ENCODE measurements around the gene ENPP6.
A peak's percentile ranks its signal among the peaks of the same experiment; 100 is the strongest.

The ENPP6 gene

GRCh38 chr4:184217634-184218033 lies at the start of gene ENPP6:
Gene ENPP6, minus strand, starts transcription at chr4:184217873. Its CDS starts 54 bp downstream, at chr4:184217819.
- no peak for DNase-seq (ENCODE audit: low read depth in 4 of 4, low spot score in 1 of 4)

- no peak for DNase-seq (ENCODE audit: low read depth in 4 of 4, low spot score in 1 of 4)
Measured at GRCh38 chr4:184267206-184267608, 49.5 kb upstream of the ENPP6 start.

- no peak for DNase-seq (ENCODE audit: low read depth in 4 of 4, low spot score in 1 of 4)
Measured at GRCh38 chr4:184265546-184266351, 48.1 kb upstream of the ENPP6 start.

GRCh38 chr4:184263910-184264732 lies 46.4 kb upstream of the ENPP6 start:
- peak; percentile 93 to 98 (median 94) for DNase-seq (ENCODE audit: low read depth in 4 of 4, low spot score in 1 of 4)

GRCh38 chr4:184263461-184263860 lies 45.8 kb upstream of the ENPP6 start:
- DNase-seq (ENCODE audit: low read depth in 4 of 4, low spot score in 1 of 4): no peak

- no peak for DNase-seq (ENCODE audit: low read depth in 4 of 4, low spot score in 1 of 4)
Measured at GRCh38 chr4:184262901-184263300, 45.2 kb upstream of the ENPP6 start.

GRCh38 chr4:184261246-184261645 lies 43.6 kb upstream of the ENPP6 start:
- no peak for DNase-seq (ENCODE audit: low read depth in 4 of 4, low spot score in 1 of 4)

GRCh38 chr4:184259866-184260265 lies 42.2 kb upstream of the ENPP6 start:
- no peak for DNase-seq (ENCODE audit: low read depth in 4 of 4, low spot score in 1 of 4)

- no peak for DNase-seq (ENCODE audit: low read depth in 4 of 4, low spot score in 1 of 4)
Measured at GRCh38 chr4:184259081-184259480, 41.4 kb upstream of the ENPP6 start.

GRCh38 chr4:184255871-184256642 lies 38.4 kb upstream of the ENPP6 start:
- DNase-seq (ENCODE audit: low read depth in 4 of 4, low spot score in 1 of 4): no peak

- no peak for DNase-seq (ENCODE audit: low read depth in 4 of 4, low spot score in 1 of 4)
Measured at GRCh38 chr4:184255361-184255760, 37.7 kb upstream of the ENPP6 start.

- DNase-seq (ENCODE audit: low read depth in 4 of 4, low spot score in 1 of 4): no peak
Measured at GRCh38 chr4:184253072-184253420, 35.4 kb upstream of the ENPP6 start.

GRCh38 chr4:184252136-184253071 lies 34.7 kb upstream of the ENPP6 start:
- DNase-seq (ENCODE audit: low read depth in 4 of 4, low spot score in 1 of 4): no peak

- no peak for DNase-seq (ENCODE audit: low read depth in 4 of 4, low spot score in 1 of 4)
Measured at GRCh38 chr4:184251670-184251980, 34.0 kb upstream of the ENPP6 start.

- DNase-seq (ENCODE audit: low read depth in 4 of 4, low spot score in 1 of 4): no peak
Measured at GRCh38 chr4:184250795-184251669, 33.4 kb upstream of the ENPP6 start.

- DNase-seq (ENCODE audit: low read depth in 4 of 4, low spot score in 1 of 4): no peak
Measured at GRCh38 chr4:184248216-184248615, 30.5 kb upstream of the ENPP6 start.

GRCh38 chr4:184247421-184247820 lies 29.7 kb upstream of the ENPP6 start:
- DNase-seq (ENCODE audit: low read depth in 4 of 4, low spot score in 1 of 4): no peak

- DNase-seq (ENCODE audit: low read depth in 4 of 4, low spot score in 1 of 4): no peak
Measured at GRCh38 chr4:184246426-184246825, 28.8 kb upstream of the ENPP6 start.

- no peak for DNase-seq (ENCODE audit: low read depth in 4 of 4, low spot score in 1 of 4)
Measured at GRCh38 chr4:184238072-184238745, 20.5 kb upstream of the ENPP6 start.

All from stimulated activated CD4-positive, alpha-beta T cell treated with anti-CD3 and anti-CD28 coated beads, Interleukin-1b, Interleukin-23, amount 100 ng/mL, for 24 hours (primary cell).